ENCODE results near the gene PITRM1. TPM values are rescaled to one million over a fixed set of nuclear protein-coding genes. Genes with fewer than 3 reads are reported as not detected.
A peak's percentile ranks its signal among the peaks of the same experiment; 100 is the strongest.

Gene PITRM1
- total and polyA plus RNA-seq, 7 donors: 51.0 to 112 (median 78.8) TPM

DNA sequence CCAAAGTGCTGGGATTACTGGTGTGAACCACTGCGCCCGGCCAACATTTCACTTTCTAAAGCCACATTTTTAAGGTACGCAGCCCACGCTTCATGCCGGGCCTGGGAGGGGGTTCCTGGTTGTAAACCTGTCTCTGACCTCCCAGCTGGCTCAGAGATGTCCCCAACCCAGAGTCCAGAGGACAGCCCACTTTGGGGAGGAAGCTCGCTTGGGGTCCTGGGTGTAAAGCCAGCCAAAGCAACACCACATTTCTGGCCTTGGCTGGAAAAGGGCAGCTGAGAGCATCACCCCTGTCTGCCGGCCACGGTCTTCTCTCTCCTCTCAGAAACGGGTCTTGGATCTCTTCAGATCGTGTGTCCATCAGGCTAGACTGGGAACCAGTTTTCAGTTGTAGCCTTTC lies 23.9 kb upstream of the PITRM1 start:
- peaks cover 7% of the 10 kb centered on the region for H3K4me1 ChIP-seq
- no peaks in the 10 kb centered on the region for H3K27me3 ChIP-seq (ENCODE audit: insufficient read depth in 3 of 3, low read length in 2 of 3)
- no peaks in the 10 kb centered on the region for H3K9me3 ChIP-seq
- peak overlapping the region; percentile 33 for H3K4me3 ChIP-seq
- 87 to 92% (median 90%) methylated on average over 10 of the region's 10 CpGs for WGBS, 3 donors
- TF ChIP-seq, protein P1, sequence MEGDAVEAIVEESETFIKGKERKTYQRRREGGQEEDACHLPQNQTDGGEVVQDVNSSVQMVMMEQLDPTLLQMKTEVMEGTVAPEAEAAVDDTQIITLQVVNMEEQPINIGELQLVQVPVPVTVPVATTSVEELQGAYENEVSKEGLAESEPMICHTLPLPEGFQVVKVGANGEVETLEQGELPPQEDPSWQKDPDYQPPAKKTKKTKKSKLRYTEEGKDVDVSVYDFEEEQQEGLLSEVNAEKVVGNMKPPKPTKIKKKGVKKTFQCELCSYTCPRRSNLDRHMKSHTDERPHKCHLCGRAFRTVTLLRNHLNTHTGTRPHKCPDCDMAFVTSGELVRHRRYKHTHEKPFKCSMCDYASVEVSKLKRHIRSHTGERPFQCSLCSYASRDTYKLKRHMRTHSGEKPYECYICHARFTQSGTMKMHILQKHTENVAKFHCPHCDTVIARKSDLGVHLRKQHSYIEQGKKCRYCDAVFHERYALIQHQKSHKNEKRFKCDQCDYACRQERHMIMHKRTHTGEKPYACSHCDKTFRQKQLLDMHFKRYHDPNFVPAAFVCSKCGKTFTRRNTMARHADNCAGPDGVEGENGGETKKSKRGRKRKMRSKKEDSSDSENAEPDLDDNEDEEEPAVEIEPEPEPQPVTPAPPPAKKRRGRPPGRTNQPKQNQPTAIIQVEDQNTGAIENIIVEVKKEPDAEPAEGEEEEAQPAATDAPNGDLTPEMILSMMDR (IDR thresholded peaks at IDR 0.05): no peak
- DNase-seq (no peak), ATAC-seq (no peak)
- intact Hi-C loops (cut with DNase I): loop anchor here (2.0 to 10.0 kb wide), 3 partner anchors 272 to 1574 kb away; no protein-coding TSS in a partner anchor
- no peak overlapping the region for H3K27ac ChIP-seq
- no peaks in the 10 kb centered on the region for H3K36me3 ChIP-seq (ENCODE audit: insufficient read depth in 1 of 2, low read depth in 1 of 2)

DNA sequence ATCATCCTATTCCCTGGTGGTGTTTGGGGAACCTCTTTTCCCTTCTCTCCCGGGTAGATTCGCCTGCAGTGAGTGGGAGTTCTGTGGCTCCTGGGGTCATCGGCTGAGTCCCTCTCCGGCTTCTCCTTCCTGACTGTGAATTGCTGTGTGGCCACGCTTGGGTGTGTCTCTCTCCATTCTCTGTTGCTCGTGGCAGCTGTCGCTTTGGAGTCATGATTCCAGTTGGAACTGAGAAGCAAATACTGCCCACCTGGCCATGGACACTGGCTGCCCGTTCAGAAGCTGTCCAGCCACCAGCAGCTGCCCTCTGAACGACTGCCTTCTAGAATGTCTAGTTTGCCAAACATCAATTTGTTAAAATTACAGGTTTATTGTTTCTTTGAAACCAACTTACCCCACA lies 23.1 kb upstream of the PITRM1 start:
- ATAC-seq (no peak), DNase-seq (no peak)
- Histone ChIP-seq H3K27ac (no peak overlapping the region), H3K4me3 (no peak overlapping the region), H3K9me3 (no peaks in the 10 kb centered on the region), H3K4me1 (peaks cover 7% of the 10 kb centered on the region), H3K27me3 (ENCODE audit: insufficient read depth in 3 of 3, low read length in 2 of 3) (no peaks in the 10 kb centered on the region), H3K36me3 (ENCODE audit: insufficient read depth in 1 of 2, low read depth in 1 of 2) (no peaks in the 10 kb centered on the region)
- intact Hi-C loops (cut with DNase I): loop anchor here (2.0 to 10.0 kb wide), 3 partner anchors 271 to 1575 kb away; no protein-coding TSS in a partner anchor
- WGBS, 3 donors: 53 to 67% (median 62%) methylated on average over 9 of the region's 9 CpGs
- TF ChIP-seq, protein P1 (IDR thresholded peaks at IDR 0.05): no peak

DNA sequence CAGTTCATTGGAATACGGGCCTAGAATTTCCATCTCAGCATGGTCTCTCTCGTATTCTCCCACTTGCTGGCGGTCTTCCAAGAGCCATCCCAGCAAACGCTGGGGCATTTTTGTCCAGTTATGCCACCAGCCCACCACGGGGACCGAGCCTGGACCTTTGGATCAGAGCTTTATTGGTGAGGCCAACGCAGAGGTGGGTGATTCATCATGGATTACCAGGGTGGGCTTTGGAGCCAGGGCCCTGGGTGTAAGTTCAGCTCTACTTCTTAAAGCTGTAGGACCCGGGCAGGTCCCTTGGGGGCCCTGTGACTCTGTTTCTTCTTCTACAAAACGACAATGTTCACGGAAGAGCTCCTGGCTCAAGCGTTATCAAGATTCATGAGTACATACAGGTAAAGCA lies 22.7 kb upstream of the PITRM1 start:
- H3K36me3 ChIP-seq (ENCODE audit: insufficient read depth in 1 of 2, low read depth in 1 of 2): no peaks in the 10 kb centered on the region
- intact Hi-C loops (cut with DNase I): loop anchor here (5.0 to 10.0 kb wide), 2 partner anchors 270 to 1462 kb away; no protein-coding TSS in a partner anchor
- TF ChIP-seq, protein P1 (IDR thresholded peaks at IDR 0.05): no peak
- no peak overlapping the region for H3K27ac ChIP-seq
- WGBS, 3 donors: 69 to 79% (median 73%) methylated on average over 11 of the region's 11 CpGs
- no peak for DNase-seq
- no peaks in the 10 kb centered on the region for H3K27me3 ChIP-seq (ENCODE audit: insufficient read depth in 3 of 3, low read length in 2 of 3)
- no peak for ATAC-seq
- H3K9me3 ChIP-seq: no peaks in the 10 kb centered on the region
- no peak overlapping the region for H3K4me3 ChIP-seq
- H3K4me1 ChIP-seq: peaks cover 7% of the 10 kb centered on the region

DNA sequence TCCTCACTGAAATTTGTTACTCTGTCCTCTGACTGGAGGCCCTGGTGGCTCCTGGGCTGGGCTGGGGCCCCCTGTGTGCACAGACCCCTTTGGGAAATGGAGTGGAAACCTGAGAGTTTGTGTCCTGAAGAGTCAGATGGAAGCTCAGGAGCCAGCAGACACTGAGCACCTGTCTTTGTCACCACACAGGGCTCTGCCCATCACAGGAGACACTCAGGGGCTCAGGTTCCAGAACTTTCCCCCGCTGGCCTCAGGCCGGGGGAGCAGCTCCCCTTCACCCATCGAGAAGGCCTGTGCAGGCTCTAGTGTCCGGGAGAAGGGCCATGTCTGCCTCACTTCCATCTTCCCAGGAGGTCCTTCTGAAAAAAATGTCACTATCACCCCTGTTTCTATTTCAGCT lies 22.3 kb upstream of the PITRM1 start:
- intact Hi-C loops (cut with DNase I): loop anchor here (5.0 to 10.0 kb wide), 3 partner anchors 268 to 1462 kb away; no protein-coding TSS in a partner anchor
- no peaks in the 10 kb centered on the region for H3K36me3 ChIP-seq (ENCODE audit: insufficient read depth in 1 of 2, low read depth in 1 of 2)
- no peak for DNase-seq
- 86 to 92% (median 87%) methylated on average over 4 of the region's 4 CpGs for WGBS, 3 donors
- ATAC-seq: no peak
- H3K27ac ChIP-seq: no peak overlapping the region
- TF ChIP-seq, protein P1 (IDR thresholded peaks at IDR 0.05): no peak
- no peaks in the 10 kb centered on the region for H3K9me3 ChIP-seq
- H3K4me1 ChIP-seq: peaks cover 7% of the 10 kb centered on the region
- H3K4me3 ChIP-seq: no peak overlapping the region
- H3K27me3 ChIP-seq (ENCODE audit: insufficient read depth in 3 of 3, low read length in 2 of 3): no peaks in the 10 kb centered on the region

DNA sequence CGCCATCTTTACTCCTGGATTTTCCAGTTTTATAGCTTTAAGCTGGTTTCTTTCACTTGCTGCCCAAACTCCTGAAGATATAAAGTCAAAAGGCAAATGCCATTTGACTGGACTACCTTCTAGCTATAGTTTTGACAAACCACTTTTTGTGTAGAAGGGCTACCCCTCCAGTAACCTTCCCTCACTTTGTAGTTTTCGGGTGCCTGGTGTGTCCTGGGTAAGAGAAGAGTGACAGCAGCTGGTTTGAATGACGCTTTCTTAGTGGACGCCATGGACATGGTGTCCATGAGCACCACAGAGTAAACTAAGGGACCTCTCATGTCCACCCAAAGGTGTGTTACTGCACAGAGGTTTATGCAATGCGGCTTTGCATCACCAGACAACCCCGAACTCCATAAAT lies 21.2 kb upstream of the PITRM1 start:
- intact Hi-C loops (cut with DNase I): loop anchor here (5.0 to 10.0 kb wide), 2 partner anchors 266 to 269 kb away; no protein-coding TSS in a partner anchor

More for the DNA sequence above, 21.2 kb upstream of the PITRM1 start:
- TF ChIP-seq, protein P1 (IDR thresholded peaks at IDR 0.05): no peak
- WGBS, 3 donors: 96 to 98% (median 98%) methylated on average over 6 of the region's 6 CpGs
- Histone ChIP-seq H3K27me3 (ENCODE audit: insufficient read depth in 3 of 3, low read length in 2 of 3) (no peaks in the 10 kb centered on the region), H3K9me3 (no peaks in the 10 kb centered on the region), H3K4me1 (peaks cover 7% of the 10 kb centered on the region), H3K36me3 (ENCODE audit: insufficient read depth in 1 of 2, low read depth in 1 of 2) (no peaks in the 10 kb centered on the region), H3K27ac (no peak overlapping the region), H3K4me3 (no peak overlapping the region)
- DNase-seq (no peak), ATAC-seq (no peak)
